Measurements from ENCODE around the gene LPGAT1. TPM values are rescaled to one million over a fixed set of nuclear protein-coding genes. Genes with fewer than 3 reads are reported as not detected.

The LPGAT1 gene
- total RNA-seq, 4 donors from 2014 or later = 19.3 to 345 (median 37.4) TPM

- Histone ChIP-seq H3K9me3 (no peaks in the 10 kb centered on the region), H3K27ac (no peak overlapping the region), H3K36me3 (peaks cover 0 to 30% (median 2%) of the 10 kb centered on the region in 4 donors), H3K4me3 (no peak overlapping the region), H3K4me1 (no peaks in the 10 kb centered on the region), H3K27me3 (no peaks in the 10 kb centered on the region)
- 89 to 93% methylated on average over 4 of the region's 4 CpGs for whole genome bisulfite sequencing, 2 donors (ENCODE audit: low coverage in 1 of 2)
- in situ Hi-C loops (cut with MboI; ENCODE audit: low pct_ligation_motif_present in 1 of 4, low pct_unique_long_range_greater_than_20kb in 1 of 4, low sequenced_read_pairs in 3 of 4) (no loop called here), intact Hi-C loops (cut with DNase I; ENCODE audit: low total_unique reads) (no loop called here)
- DNase-seq = no peak
- TF ChIP-seq POLR2AphosphoS5 (IDR thresholded peaks at IDR 0.05) = no peak
- no peak for TF ChIP-seq EP300 (IDR thresholded peaks at IDR 0.05; ENCODE audit: low read depth)
- TF ChIP-seq CTCF (IDR thresholded peaks at IDR 0.05) = no peak
- TF ChIP-seq POLR2A (IDR thresholded peaks at IDR 0.05) = no peak
Observed at GRCh38 chr1:211752317-211752716, 78.2 kb downstream of the LPGAT1 start.

GRCh38 chr1:211751438-211751837 lies 79.1 kb downstream of the LPGAT1 start:
- Histone ChIP-seq H3K4me1 (no peaks in the 10 kb centered on the region), H3K4me3 (no peak overlapping the region), H3K27me3 (no peaks in the 10 kb centered on the region), H3K27ac (no peak overlapping the region), H3K36me3 (peaks cover 0 to 30% (median 2%) of the 10 kb centered on the region in 4 donors), H3K9me3 (no peaks in the 10 kb centered on the region)
- no peak for DNase-seq
- TF ChIP-seq POLR2AphosphoS5 (IDR thresholded peaks at IDR 0.05) (no peak), EP300 (IDR thresholded peaks at IDR 0.05; ENCODE audit: low read depth) (no peak), POLR2A (IDR thresholded peaks at IDR 0.05) (no peak), CTCF (IDR thresholded peaks at IDR 0.05) (no peak)
- in situ Hi-C loops (cut with MboI; ENCODE audit: low pct_ligation_motif_present in 1 of 4, low pct_unique_long_range_greater_than_20kb in 1 of 4, low sequenced_read_pairs in 3 of 4) = no loop called here
- intact Hi-C loops (cut with DNase I; ENCODE audit: low total_unique reads) = no loop called here
- 70 to 71% methylated on average over 3 of the region's 3 CpGs for WGBS, 2 donors (ENCODE audit: low coverage in 1 of 2)

GRCh38 chr1:211750599-211750998 lies 80.0 kb downstream of the LPGAT1 start:
- TF ChIP-seq CTCF (IDR thresholded peaks at IDR 0.05) = no peak
- DNase-seq = no peak

GRCh38 chr1:211749251-211749650 lies 81.3 kb downstream of the LPGAT1 start:
- Histone ChIP-seq H3K27me3 (no peaks in the 10 kb centered on the region), H3K9me3 (no peaks in the 10 kb centered on the region), H3K36me3 (peaks cover 0 to 30% (median 2%) of the 10 kb centered on the region in 4 donors), H3K27ac (no peak overlapping the region), H3K4me1 (no peaks in the 10 kb centered on the region), H3K4me3 (no peak overlapping the region)
- WGBS, 2 donors (ENCODE audit: low coverage in 1 of 2) = 79 to 84% methylated on average over 3 of the region's 3 CpGs
- TF ChIP-seq POLR2AphosphoS5 (IDR thresholded peaks at IDR 0.05) (no peak), EP300 (IDR thresholded peaks at IDR 0.05; ENCODE audit: low read depth) (no peak), POLR2A (IDR thresholded peaks at IDR 0.05) (no peak), CTCF (IDR thresholded peaks at IDR 0.05) (no peak)
- in situ Hi-C loops (cut with MboI; ENCODE audit: low pct_ligation_motif_present in 1 of 4, low pct_unique_long_range_greater_than_20kb in 1 of 4, low sequenced_read_pairs in 3 of 4) (no loop called here), intact Hi-C loops (cut with DNase I; ENCODE audit: low total_unique reads) (no loop called here)
- no peak for DNase-seq

More at GRCh38 chr1:211750599-211750998, 80.0 kb downstream of the LPGAT1 start:
- Histone ChIP-seq H3K27ac (no peak overlapping the region), H3K4me1 (no peaks in the 10 kb centered on the region), H3K9me3 (no peaks in the 10 kb centered on the region), H3K27me3 (no peaks in the 10 kb centered on the region), H3K36me3 (peaks cover 0 to 30% (median 2%) of the 10 kb centered on the region in 4 donors), H3K4me3 (no peak overlapping the region)
- in situ Hi-C loops (cut with MboI; ENCODE audit: low pct_ligation_motif_present in 1 of 4, low pct_unique_long_range_greater_than_20kb in 1 of 4, low sequenced_read_pairs in 3 of 4) = no loop called here
- intact Hi-C loops (cut with DNase I; ENCODE audit: low total_unique reads) = no loop called here
- WGBS, 2 donors (ENCODE audit: low coverage in 1 of 2) = 0 to 29% methylated on average over 1 of the region's 1 CpG

Data from transverse colon (tissue), 4 donors.